Measurements from ENCODE around the gene SALL1.

SALL1 gene

DNA sequence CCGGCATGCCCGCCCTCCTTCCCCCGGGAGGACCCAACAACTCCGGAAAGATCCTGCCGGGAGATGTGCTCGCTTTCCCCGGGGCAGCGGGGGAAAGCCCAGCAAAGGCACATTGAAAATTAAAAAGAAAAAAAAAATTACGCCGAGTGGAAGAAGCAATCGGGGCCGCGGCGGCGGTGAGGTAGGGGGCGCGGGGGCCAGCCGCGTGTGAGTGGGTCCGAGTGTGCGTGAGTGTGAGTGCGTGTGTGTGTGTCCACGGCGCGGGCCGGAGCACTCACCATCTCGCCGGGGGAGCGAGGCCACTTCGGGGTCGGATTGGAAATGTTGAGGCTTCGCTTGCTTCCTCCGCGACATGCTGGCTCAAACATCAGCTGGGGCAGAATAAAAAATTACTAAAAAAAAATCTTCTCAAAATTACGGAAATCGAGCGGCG, at the start of gene SALL1:
Gene SALL1, minus strand, starts transcription at position 383 of the 433 bp plus-strand sequence. Its CDS starts 29 bp downstream, at position 354.
- no peak for DNase-seq (ENCODE audit: low read depth)

GRCh38 chr16:51200793-51201192, 49.7 kb upstream of the SALL1 start:
- DNase-seq (ENCODE audit: low read depth) = no peak

- DNase-seq (ENCODE audit: low read depth) = no peak
These were observed 47.1 kb upstream of the SALL1 start for GRCh38 chr16:51197953-51198748.

DNA sequence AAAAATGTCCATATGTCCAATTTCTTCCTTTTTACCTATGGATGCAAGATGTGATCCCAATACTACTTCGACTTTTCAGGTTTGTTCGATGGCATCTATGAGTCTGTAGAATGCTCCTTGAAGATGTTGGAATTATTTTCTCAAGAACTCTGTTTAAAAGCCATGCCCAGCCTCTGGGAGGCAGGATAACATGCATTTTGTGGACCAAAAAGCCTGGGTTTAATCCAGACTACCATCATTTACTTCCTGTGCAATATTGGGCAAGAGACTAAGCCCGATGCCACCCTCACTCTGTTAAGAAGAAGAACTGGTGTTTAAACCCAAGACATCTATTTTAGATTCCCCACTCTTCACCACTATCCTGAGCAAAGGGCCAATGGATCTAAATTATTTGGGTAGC, 42.8 kb upstream of the SALL1 start:
- DNase-seq (ENCODE audit: low read depth) = no peak

- no peak for DNase-seq (ENCODE audit: low read depth)
These were observed 33.8 kb upstream of the SALL1 start for GRCh38 chr16:51184702-51185433.

DNA sequence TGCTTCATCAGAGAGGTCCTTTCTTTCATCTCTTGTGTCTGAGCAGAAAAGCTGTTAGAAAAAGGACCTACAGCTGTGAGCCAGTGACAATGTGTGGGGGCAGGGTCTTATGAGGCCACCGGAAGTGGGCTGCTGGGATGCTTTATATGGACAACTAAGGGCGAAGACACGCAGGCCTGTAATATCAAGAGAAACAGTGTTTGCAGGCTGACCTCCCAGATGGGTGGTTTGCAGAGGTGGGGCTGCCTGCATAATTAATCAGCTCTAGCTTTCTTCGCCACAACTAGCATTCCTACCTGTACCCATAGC, 30.4 kb upstream of the SALL1 start:
- DNase-seq (ENCODE audit: low read depth) = no peak

GRCh38 chr16:51180719-51181502, 29.8 kb upstream of the SALL1 start:
- no peak for DNase-seq (ENCODE audit: low read depth)

- no peak for DNase-seq (ENCODE audit: low read depth)
These were observed 24.0 kb upstream of the SALL1 start for GRCh38 chr16:51175081-51175480.

- DNase-seq (ENCODE audit: low read depth) = no peak
These were observed 21.3 kb upstream of the SALL1 start for GRCh38 chr16:51172368-51172767.

DNA sequence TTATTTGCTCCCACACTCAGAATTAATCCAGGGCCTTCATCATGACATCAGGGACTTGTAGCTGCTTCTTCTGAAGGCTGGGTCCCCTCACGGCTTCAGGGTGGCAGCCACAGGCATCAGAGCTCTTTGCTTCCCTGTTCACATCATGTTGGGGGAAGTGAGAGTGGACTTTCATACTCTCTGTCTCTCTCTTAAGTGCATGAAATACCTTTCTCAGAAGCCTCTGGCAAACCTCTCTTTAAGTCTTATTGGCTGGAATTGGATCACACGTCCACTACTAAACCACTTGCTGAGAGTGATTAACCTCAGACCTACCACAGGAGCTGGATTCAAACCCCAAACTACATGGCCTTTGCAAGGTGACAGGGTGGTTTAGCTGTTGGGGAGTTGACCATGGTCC, 17.7 kb upstream of the SALL1 start:
- no peak for DNase-seq (ENCODE audit: low read depth)

DNA sequence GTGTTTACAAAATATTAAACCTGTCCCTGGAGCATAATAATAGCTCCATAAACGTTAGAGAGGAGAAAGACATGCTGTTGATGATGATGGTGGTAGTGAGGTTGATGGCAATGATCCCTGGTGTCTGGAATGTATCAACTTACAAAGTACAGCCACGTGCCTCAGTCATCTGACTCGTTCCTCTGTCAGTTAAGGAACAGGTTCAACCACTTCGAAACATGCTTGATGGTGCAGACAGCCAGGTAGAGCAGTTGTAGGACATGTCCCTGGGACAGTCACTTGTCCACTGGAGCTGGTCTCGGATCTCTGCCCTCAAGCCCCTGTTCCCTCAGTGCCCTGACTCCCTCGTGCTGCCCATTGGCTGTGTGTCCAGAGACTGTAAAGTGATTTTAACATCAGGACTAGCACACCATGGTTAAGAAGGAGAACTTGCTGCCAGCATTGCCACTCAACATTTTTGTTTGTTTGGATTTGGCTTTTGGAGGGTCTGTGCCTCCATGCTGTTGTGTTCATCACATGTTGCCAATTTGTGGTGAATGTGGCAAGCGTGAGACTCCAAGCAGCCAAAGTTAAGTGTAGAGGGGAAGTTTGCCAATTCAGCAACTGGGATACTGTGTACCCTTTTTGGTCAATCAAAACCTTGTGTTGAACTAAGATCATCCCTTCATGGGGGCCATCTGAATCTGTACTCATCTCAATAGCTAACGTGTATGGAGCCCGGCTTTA, 16.3 kb upstream of the SALL1 start:
- DNase-seq (ENCODE audit: low read depth) = no peak

- DNase-seq (ENCODE audit: low read depth) = no peak
These were observed 15.5 kb upstream of the SALL1 start for GRCh38 chr16:51166541-51166940.

GRCh38 chr16:51166091-51166490, 15.0 kb upstream of the SALL1 start:
- no peak for DNase-seq (ENCODE audit: low read depth)

- no peak for DNase-seq (ENCODE audit: low read depth)
These were observed 14.0 kb upstream of the SALL1 start for GRCh38 chr16:51165043-51165442.

DNA sequence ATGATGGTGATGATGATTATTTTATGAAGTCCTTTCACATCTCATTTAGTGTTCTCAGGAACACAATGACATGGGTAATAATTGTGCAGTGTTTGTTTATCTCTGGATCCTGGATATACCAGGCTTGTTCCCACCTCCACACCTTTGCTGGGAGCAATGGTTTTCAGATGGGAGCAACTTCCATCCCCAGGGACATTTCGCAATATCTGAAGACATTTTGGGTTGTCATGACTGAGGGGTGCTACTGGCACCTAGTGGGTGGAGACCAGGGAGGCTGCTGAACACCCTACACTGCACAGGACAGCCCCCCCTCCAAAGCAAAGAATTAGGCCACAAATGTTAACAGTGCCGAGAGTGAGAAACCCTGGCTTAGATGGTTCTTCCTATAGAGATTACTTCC, 13.5 kb upstream of the SALL1 start:
- DNase-seq (ENCODE audit: low read depth) = no peak

GRCh38 chr16:51163894-51164566, 13.0 kb upstream of the SALL1 start:
- no peak for DNase-seq (ENCODE audit: low read depth)

DNA sequence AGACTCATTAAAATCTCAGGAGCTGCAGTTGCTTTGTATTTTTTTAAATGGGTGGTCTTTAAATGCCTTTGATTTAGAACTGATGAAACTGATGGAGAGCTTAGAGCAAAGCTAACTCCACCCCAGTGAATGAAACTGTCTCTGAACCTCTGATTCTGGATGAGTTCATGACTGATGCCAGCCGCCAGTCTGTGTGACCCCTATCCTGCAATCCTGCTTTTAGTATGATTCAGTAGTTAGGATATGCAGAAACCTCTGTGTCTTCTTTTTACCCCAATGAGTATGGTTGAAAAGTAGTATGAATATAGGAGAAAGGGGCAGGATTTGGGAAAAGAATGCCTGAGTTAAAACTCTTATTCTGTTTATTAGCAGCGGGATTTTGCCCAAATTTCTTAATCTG, 12.3 kb upstream of the SALL1 start:
- no peak for DNase-seq (ENCODE audit: low read depth)

DNA sequence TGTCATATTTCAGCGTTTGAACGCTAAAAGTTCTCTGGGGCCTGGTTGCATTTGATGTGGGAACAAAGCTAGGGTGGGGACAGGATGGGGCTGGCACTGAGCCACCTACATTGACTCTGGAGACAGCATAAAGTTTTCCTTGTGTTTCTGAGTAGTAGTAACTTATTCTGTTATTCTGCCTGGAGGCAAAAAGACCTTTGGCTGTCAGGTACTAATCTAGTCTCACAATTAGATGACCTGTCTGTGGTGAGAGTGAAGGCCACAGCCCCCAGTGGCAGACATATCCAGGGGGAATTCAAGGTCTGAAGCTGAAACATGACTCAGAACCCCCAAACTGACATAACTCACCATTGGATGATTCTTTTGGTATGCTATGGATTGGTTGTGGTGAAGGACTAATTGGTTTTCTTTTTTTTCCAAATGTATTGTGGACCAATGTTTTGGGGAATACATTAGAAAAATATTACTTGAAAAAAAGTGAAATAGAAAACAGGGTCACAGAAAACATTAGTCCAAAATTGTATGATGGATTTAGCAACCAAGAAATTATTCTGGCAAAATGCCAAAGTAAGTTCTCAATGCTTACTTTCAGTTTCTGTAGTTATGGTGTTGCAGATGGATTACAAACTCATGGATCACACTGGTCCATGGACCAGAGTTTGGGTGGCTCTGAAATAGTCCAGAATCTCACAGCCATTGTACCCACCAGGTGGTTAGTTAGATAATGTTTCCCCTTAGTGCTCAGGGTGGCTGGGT, 10.5 kb upstream of the SALL1 start:
- no peak for DNase-seq (ENCODE audit: low read depth)

DNA sequence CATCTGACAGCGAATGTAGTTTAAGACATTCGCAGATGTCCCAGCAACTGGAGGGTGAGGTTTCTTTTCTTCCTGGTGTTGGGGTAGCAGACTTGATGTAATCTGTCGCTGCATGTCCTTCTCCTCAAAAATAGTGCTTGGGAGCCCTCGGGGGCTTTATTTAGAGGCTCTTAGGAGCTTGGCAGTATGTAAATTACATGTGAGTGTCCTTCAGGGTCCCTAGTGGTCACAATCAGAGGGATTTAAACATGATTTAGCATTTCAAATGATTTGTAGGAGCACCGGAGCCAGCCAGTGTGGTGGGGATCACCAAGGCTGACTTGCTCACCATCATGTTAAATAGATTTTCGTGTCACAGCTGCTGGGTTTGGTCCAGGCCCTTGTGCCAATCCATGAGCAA, 8.8 kb upstream of the SALL1 start:
- no peak for DNase-seq (ENCODE audit: low read depth)

DNA sequence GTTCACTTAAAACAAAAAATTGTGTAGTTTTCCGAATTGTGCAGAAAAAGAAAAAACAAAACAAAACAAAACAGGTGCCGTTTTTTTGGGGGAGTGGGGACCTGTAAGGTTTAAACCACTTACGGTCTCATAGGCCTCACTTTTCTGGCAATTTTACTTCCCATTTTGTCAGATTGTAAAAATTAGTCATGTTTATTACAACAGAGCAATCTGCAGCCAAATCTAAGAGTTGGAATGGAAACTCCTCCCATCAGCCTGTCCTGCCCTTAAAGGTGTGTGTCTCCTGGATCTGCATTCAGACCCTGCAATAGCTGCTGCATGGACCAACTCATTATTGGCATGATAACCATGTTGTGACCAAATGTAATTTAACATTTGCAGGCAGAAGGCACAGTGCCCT, 8.2 kb upstream of the SALL1 start:
- no peak for DNase-seq (ENCODE audit: low read depth)

DNA sequence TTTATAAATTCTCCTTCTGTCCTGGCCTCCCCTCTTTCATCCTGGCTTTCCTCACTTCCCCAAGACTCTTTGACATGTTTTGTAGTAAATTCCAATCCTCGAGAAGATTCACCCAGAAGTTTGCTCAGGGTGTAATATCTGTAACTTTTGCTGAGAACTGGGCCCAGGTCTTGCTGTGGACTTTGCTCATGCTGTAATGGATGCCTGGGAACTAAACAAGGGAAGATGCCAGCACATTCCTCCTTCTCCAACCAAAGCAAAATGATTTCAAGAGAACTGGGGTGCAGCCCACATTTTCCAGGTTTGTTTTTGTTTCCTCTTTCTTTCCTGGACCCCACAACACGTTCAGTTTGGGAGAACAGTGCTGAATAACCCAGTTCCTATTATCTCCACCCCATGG, 6.6 kb upstream of the SALL1 start:
- DNase-seq (ENCODE audit: low read depth) = no peak
